GM23338 (cell line): ENCODE results near the gene CNGA1.

Experiments
- CREB1 ChIP-seq: fragments of 250-450 bp; sonication (Bioruptor Pico); IDR thresholded peaks from 2 replicates; pipeline ENCODE4 v1.5.0; 2020; ENCODE audit warnings: low read depth, mild to moderate bottlenecking, moderate library complexity
- EZH2 ChIP-seq: fragments of 200-600 bp; sonication (generic); IDR thresholded peaks from one replicate; pipeline ENCODE4 v1.8.0; 2017; ENCODE audit warnings: antibody characterized with exemption, mild to moderate bottlenecking, low read depth; ENCODE audit not compliant: unreplicated experiment
- POLR2AphosphoS5 ChIP-seq: IDR thresholded peaks from 2 replicates; pipeline ENCODE4 v1.6.1; 2016; ENCODE audit warnings: antibody characterized with exemption, low read depth
- STAT1 ChIP-seq: IDR thresholded peaks from one replicate; pipeline ENCODE4 v1.6.1; 2016; ENCODE audit warnings: antibody characterized with exemption; ENCODE audit not compliant: unreplicated experiment
- ZNF114 ChIP-seq: fragments of 250-450 bp; sonication (Bioruptor Pico); IDR thresholded peaks from 2 replicates; pipeline ENCODE4 v1.5.0; 2020; ENCODE audit warnings: mild to moderate bottlenecking, moderate library complexity
- ZNF331 ChIP-seq: fragments of 250-450 bp; sonication (Bioruptor Pico); IDR thresholded peaks from 2 replicates; pipeline ENCODE4 v1.5.0; 2020; ENCODE audit warnings: low read depth, mild to moderate bottlenecking, moderate library complexity
- TF ChIP-seq, protein P1 (sequence below): IDR thresholded peaks from one replicate; pipeline ENCODE4 v1.6.1; 2018; ENCODE audit warnings: antibody characterized with exemption; ENCODE audit not compliant: unreplicated experiment
- TF ChIP-seq, protein P2 (sequence below), 2 experiments: fragments of 200-600 bp in 1 of 2; sonication (generic) in 1 of 2; conservative IDR thresholded peaks; 2 replicates each; pipeline versions ENCODE4 v1.5.1 to v1.6.1; 2016 to 2017; ENCODE audit warnings: antibody characterized with exemption in 2 of 2, low read depth in 2 of 2, mild to moderate bottlenecking in 2 of 2, moderate library complexity in 1 of 2

DNA sequence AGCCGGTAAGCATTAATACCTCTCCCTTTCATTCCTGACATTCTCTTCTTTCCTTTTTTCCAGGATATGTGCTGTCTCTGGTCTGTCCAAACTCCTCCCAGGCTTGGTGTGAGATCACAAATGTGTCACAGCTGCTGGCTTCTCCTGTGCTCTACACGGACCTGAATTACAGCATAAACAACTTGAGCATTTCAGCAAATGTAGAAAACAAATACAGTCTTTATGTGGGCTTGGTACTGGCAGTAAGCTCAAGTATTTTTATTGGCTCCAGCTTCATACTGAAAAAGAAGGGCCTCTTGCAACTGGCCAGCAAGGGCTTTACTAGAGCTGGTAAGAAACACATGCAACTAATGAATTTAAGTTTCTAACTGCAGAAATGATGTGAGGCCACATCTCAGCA lies 8.5 kb upstream of the CNGA1 start:
- TF ChIP-seq, protein P1, sequence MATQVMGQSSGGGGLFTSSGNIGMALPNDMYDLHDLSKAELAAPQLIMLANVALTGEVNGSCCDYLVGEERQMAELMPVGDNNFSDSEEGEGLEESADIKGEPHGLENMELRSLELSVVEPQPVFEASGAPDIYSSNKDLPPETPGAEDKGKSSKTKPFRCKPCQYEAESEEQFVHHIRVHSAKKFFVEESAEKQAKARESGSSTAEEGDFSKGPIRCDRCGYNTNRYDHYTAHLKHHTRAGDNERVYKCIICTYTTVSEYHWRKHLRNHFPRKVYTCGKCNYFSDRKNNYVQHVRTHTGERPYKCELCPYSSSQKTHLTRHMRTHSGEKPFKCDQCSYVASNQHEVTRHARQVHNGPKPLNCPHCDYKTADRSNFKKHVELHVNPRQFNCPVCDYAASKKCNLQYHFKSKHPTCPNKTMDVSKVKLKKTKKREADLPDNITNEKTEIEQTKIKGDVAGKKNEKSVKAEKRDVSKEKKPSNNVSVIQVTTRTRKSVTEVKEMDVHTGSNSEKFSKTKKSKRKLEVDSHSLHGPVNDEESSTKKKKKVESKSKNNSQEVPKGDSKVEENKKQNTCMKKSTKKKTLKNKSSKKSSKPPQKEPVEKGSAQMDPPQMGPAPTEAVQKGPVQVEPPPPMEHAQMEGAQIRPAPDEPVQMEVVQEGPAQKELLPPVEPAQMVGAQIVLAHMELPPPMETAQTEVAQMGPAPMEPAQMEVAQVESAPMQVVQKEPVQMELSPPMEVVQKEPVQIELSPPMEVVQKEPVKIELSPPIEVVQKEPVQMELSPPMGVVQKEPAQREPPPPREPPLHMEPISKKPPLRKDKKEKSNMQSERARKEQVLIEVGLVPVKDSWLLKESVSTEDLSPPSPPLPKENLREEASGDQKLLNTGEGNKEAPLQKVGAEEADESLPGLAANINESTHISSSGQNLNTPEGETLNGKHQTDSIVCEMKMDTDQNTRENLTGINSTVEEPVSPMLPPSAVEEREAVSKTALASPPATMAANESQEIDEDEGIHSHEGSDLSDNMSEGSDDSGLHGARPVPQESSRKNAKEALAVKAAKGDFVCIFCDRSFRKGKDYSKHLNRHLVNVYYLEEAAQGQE = no peak
- TF ChIP-seq, protein P2, sequence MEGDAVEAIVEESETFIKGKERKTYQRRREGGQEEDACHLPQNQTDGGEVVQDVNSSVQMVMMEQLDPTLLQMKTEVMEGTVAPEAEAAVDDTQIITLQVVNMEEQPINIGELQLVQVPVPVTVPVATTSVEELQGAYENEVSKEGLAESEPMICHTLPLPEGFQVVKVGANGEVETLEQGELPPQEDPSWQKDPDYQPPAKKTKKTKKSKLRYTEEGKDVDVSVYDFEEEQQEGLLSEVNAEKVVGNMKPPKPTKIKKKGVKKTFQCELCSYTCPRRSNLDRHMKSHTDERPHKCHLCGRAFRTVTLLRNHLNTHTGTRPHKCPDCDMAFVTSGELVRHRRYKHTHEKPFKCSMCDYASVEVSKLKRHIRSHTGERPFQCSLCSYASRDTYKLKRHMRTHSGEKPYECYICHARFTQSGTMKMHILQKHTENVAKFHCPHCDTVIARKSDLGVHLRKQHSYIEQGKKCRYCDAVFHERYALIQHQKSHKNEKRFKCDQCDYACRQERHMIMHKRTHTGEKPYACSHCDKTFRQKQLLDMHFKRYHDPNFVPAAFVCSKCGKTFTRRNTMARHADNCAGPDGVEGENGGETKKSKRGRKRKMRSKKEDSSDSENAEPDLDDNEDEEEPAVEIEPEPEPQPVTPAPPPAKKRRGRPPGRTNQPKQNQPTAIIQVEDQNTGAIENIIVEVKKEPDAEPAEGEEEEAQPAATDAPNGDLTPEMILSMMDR (conservative IDR thresholded peaks at IDR 0.05; ENCODE audit: low read depth in 2 of 2) = no peak
- TF ChIP-seq ZNF331 (CRISPR knock-in tag) (no peak), CREB1 (CRISPR knock-in tag) (no peak), ZNF114 (no peak), EZH2 (no peak), POLR2AphosphoS5 (no peak), STAT1 (no peak)
